HG03066 (cell line): ENCODE data around the gene SPG7.

ENCODE experiments used
- ATAC-seq: cut with Tn5 transposase; IDR thresholded peaks from one replicate; pipeline ENCODE4 v1.9.1; 2021; ENCODE audit warnings: low read depth; ENCODE audit not compliant: unreplicated experiment

SPG7 gene

DNA sequence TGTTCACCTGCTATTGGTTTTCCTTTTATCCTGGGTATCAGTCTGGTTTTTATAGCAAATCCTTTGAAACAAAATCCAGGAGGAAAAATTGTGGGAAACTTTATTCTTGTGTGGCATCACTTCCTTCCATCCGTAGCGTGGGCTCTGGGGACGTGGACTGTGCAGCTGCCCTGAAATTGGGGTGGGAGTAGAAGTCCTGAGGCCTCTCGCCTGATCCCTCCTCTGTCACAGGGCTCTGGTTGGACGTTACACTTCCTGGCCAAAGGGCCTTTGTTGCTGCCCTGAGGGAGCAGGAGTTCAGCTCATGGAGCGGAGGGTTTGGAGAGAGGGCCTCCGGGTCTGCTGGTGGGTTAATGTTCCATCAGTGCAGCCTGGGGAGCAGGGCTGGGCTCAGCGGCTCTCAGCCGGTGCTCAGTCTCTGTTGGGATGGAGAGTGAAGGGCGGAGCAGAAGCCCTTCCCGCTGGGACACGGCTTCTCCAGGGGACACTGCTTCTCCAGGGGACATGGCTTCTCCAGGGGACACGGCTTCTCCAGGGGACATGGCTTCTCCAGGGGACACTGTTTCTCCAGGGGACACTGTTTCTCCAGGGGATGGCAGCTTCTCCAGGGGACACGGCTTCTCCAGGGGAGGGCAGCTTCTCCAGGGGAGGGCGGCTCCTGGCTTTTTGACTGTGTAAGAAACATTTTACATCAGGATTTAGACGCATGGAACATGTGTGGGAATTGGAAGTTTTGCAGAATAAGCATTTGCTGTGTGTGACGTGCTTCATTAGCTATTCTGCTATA is 37.0 kb downstream of the SPG7 start:
- no peak for ATAC-seq

DNA sequence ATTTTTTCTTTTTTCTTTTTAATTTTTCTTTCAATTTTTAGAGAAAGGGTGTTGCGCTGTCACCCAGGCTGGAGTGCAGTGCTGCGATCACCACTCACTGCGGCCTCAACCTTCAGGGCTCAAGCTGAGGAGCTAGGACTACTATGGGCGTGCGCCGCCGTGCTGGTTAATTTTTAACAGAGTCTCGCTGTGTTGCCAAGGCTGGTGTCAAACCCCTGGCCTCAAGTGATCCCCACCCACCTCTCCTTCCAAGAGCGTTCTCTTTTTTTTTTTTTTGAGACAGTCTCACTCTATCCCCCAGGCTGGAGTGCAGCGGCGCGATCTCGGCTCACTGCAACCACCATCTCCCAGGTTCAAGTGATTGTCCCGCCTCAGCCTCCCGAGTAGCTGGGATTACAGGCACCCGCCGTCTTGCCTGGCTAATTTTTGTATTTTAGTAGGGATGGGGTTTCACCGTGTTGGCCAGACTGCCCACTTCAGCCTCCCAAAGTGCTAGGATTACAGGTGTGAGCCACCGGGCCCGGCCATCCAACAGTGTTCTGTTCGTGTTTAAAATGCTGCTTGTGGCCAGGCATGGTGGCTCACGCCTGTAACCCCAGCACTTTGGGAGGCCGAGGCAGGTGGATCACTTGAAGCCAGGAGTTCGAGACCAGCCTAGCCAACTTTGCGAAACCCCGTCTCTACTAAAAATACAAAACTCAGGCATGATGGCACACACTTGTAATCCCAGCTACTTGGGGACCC is 37.8 kb downstream of the SPG7 start:
- no peak for ATAC-seq

DNA sequence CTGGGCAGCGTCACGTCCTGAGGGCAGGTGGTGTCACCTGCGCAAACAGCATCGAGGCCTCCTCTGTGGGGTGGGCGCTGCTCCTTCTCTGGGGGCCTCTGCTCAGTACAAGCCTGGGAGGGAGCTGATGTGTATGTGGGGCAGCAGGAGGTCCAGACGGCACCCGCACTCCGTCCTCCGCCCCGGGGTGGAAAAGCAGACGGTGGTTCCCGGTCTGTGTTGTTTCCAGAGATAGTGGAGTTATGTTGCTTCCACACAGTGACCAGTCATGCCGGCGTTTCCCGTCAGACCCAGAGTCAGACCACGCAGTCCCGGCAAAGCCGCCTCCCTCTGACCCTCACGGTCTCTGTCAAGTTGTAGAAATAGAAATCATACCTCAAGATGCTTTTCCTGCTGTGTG is 38.6 kb downstream of the SPG7 start:
- no peak for ATAC-seq

DNA sequence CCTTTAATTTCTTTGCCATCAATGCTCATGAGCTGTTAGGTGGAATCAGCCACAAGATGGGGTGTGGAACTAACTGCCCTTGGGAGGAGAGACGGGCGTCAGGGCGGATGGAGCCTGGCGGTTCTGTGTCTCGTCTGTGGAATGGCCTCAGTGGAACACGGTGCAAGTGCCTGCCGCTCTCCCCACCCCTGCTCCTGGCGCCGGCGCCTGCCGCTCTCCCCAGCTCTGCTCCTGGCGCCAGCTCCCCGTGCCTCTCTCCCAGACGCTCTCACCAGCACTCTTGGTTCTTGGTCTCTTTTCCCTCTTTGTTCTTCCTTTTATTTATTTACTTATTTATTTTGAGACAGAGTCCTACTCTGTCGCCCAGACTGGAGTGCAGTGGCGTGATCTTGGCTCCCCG is 39.1 kb downstream of the SPG7 start:
- no peak for ATAC-seq

DNA sequence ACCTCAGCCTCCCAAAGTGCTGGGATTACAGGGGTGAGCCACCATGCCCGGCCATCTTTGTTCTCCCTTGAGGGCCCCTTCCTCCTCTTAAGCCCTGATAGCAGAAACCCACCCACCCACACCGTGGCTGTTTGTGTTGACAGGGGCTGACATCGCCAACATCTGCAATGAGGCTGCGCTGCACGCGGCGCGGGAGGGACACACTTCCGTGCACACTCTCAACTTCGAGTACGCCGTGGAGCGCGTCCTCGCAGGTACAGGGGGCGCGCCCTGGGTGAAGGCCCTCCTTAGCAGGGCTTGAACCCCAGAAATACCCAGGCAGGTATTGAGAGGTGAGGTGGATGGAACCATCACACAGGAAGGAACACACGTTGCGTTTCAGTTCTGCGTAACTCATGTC is 39.7 kb downstream of the SPG7 start:
- ATAC-seq: no peak

DNA sequence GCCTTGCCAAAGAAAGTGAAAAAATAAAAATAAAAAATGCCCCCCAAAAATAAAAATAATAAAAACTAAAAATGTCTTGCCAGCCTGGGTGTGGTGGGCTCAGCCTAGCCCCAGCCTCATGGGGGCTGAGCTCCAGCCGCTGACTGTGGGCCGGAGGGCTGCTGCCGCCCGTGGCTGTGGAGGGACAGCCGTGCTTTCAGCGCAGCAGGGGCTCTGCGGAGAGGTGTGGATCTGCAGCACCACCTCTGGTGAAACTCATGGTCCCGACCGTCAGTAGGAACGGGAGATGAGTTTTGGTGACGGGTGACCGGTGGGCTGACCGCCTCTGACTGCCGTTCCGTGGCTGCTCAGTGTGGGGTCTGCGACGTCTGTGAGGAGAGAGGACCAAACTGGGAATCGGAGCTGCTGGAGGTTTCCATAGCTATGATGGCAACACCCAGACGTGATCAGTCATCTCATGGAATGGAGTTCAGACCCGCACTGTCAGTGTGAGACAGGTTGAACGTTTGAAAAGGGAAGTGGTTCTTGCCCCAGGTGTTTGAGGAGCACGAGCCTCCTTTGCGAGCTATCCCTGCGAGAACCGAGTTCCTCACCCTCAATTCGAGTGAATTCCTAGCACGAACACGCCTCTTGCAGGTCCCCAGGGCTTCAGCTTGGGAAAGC is 40.3 kb downstream of the SPG7 start:
- ATAC-seq: no peak

DNA sequence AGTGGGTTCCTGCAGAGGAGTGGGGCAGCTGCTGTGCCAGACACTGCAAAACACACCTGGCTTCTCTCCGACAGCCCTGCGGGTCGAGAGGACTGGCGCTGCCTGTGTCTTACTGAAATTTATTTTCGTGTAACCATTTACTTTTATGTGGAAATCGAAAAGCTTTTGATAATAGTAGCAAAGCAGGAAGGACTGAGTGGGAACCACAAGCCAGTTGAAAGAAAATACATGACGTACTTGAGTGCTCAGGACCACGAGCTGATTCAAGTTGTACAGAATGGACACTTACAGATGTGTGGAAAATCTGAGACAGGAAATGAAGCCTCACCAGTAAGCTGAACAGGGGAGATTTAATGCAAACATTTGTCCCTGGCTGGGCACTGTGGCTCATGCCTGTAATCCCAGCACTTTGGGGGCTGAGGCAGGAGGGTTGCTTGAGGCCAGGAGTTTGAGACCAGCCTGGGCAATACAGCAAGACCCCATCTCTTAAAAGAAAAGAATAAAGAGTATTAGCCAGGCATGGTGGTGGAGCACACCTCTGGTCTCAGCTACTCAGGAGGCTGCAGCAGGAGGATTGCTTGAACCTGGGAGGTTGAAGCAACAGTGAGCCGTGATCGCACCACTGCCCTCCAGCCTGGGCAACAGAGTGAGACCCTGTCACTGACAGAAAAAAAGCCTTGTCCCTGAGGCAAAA is 41.0 kb downstream of the SPG7 start:
- no peak for ATAC-seq

DNA sequence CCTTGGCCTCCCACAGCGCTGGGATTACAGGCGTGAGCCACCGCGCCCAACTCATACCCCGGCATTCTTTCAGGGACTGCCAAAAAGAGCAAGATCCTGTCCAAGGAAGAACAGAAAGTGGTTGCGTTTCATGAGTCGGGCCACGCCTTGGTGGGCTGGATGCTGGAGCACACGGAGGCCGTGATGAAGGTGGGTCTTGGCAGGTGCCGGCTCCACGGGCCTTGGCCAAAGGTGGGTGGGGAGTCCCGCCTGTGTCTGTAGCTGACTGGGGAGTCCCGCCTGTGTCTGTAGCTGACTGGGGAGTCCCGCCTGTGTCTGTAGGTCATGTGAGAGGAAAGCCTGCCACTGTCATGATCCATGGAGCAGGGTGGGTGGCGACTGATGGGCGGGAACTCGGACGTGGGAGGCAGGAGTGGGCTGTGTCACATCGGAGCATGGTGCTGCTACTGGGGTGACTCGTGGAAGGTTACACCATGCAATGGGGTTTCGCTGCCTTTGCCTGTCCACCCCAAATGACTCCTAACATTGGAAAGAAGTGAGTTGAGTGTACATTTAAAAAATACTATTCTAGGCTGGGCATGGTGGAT is 42.3 kb downstream of the SPG7 start:
- no peak for ATAC-seq

DNA sequence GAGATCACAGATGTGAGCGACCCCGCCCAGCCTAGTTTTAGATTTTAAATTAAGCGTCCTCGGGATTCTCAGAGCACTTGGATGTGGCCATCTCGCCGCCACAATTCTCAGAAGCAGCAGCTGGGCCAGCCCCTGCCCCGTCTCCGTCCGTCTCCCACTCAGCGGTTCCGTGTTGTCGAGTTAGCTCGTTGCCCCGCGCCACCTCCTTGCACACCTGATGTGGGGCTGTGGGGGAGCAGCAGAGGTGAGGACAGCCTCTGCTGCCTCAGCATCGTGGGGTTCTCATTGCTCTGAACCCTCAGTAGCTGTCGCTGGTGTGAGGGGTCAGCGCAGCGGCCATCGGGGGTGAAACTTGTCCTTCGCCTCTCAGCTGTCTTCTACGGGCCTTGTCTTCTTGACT is 44.1 kb downstream of the SPG7 start:
- no peak for ATAC-seq

DNA sequence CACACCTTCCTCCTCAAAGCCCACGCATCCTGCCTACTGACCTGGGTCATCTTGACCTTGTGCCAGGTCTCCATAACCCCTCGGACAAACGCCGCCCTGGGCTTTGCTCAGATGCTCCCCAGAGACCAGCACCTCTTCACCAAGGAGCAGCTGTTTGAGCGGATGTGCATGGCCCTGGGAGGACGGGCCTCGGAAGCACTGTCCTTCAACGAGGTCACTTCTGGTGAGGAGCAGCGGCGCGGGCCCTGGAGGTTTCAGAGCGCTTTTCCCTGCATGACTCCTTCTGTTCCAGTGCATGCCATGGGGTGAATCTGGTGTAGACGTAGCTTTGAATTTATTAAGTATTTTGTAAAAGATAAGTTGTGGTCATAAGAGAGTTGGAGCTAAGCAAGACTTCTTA is 44.7 kb downstream of the SPG7 start:
- ATAC-seq: no peak

DNA sequence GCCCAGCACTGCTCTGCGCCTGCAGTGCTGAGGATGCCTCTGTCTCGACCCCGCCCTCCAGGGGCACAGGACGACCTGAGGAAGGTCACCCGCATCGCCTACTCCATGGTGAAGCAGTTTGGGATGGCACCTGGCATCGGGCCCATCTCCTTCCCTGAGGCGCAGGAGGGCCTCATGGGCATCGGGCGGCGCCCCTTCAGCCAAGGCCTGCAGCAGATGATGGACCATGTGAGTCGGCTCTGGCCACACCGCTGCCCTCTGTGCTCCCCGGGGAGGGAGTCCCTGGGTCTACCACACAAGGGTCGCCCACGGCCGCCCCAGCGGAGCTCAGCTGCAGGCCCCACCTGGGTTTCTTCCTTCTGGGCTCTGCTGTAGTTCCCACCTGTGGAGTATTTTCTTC is 45.5 kb downstream of the SPG7 start:
- no peak for ATAC-seq

DNA sequence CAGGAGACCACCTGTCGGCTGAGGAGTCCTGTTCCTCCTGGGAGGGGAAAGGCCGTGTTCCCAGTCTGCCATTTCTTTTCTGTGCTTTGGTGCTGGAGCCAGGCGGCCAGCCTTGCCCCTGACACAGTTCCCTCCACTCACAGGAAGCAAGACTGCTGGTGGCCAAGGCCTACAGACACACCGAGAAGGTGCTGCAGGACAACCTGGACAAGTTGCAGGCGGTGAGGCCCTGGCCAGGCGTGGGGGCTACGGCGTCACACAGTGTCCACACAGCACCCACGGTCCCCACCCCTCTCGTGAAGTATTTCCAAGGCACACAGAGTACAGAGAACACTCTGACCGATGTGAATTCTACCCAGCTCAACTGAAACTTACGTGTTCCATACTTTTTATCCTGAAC is 46.1 kb downstream of the SPG7 start:
- no peak for ATAC-seq

DNA sequence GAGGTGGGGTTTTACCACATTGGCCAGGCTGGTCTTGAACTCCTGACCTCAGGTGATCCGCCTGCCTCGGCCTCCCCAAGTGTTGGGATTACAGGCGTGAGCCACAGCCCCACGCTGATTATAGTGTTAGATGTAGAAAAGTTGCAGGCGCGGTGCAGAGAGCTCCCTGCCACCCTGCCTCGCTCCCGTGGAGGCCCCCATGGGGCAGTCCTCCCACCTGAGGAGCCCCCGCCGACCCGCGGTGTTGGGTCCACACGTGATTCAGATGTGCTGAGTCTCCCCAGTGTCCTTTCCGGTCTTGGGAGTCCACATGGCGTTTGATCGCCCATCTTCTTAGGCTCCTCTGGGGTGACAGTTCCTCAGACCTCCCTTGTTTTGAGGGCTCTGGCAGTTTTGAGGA is 47.1 kb downstream of the SPG7 start:
- ATAC-seq: no peak

DNA sequence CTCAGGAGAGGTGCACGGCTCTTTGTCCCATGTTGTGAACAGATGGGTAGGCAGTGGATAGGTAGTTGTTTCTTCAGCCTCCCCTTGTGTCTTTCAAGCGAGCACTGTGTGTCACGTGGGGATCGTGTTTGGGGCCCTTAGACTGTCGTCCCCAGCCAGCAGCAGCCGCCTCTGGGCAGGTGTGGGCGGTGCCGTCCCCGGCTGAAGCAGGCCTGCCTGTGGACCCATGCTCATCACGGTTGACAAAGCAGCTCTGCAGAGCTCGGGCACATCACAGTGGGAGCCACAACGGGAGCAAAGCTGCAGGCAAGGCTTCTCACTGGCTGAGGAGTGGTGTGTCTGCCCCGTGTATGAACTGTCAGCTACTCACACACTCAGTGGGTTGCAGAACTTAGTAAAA is 47.6 kb downstream of the SPG7 start:
- ATAC-seq: no peak

DNA sequence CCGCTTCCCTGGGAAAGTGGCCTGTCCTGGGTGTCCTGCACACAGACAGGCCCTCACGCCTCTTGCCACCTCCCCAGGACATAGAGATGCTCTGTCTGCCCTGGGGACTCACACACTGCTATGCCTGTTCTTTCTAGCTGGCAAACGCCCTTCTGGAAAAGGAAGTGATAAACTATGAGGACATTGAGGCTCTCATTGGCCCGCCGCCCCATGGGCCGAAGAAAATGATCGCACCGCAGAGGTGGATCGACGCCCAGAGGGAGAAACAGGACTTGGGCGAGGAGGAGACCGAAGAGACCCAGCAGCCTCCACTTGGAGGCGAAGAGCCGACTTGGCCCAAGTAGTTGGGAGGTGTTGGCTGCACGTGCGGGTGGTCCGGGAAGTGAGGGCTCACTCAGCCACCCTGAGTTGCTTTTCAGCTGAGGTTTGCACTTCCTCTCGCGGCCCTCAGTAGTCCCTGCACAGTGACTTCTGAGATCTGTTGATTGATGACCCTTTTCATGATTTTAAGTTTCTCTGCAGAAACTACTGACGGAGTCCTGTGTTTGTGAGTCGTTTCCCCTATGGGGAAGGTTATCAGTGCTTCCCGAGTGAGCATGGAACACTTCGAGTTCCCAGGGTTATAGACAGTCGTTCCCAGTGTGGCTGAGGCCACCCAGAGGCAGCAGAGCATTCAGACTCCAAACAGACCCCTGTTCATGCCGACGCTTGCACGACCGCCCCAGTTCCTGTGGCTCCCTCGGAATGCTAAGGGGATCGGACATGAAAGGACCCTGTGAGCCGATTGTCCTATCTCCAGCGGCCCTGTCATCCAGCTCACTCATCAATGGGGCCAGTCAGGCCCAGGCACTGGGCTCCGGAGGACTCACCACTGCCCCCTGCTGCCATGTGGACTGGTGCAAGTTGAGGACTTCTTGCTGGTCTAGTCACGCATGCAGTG is 48.8 kb downstream of the SPG7 start:
- ATAC-seq: no peak

DNA sequence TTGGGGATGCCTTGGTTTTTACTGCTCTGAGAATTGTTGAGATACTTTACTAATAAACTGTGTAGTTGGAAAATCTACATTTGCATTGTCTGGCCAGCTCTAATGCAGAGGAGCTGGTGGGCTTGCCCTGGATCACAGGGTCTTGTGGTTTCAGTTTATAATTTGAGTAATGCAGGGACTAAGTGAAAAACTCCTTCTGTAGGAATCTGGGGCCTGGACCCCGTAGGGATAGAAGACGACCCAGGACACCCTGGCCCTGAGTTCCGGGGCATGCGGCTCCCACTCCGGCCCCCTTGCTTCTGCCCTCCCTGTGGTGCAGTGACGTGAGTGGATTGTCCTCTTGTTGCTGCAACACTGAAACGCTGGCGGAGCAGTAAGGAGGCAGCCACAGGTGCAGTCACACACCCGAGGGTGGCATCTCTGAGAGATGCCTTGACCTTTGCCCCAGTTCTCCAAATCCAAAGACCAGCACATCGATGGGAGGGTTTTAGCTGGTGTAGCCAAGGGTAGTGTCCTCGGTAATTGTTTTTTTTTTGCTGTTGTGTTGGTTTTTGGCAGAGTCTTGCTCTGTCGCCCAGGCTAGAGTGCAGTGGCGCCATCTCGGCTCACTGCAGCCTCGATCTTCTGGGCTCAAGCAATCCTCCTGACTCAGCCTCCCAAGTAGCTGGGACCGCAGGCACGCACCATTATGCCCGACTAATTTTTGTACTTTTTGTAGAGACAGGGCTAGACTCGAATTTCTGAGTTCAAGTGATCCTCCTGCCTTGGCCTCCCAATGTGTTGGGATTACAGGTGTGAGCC is 49.7 kb downstream of the SPG7 start:
- ATAC-seq: no peak

DNA sequence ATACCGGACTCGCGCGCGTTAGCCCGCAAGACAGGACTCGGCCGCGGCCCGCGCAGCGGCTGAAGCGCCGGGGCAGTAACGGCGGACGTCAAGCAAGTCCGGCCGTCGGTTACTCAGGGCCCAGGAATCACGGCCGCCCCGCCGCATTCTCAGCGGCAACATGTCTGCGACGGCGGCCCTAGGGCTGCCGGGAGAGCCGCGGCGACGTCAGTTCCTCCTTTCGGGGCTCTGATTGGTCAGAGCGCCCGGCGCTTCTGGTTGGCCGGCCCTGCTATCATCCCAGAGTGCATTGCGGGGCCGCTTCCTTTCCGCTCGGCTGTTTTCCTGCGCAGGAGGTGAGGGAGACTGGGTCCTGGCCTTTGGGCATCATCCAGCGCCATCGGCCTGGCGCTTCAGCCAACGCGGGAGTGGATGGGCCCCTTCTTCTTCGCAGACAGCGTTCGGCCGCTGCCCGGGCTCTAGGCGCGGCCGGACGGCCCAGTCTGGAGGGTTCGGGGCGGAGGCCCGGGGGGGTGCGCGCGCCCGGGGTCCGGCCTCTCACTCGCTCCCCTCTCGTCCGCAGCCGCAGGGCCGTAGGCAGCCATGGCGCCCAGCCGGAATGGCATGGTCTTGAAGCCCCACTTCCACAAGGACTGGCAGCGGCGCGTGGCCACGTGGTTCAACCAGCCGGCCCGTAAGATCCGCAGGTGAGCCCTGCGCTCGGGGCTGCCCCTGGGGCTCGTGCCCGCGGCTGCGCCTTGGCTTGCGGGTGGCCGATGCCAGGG is 52.4 kb downstream of the SPG7 start, which contains the start of gene RPL13:
RPL13 (plus strand) TSS at position 305 of the 764 bp plus-strand sequence; CDS start at position 583, 278 bp downstream.
- ATAC-seq: peak; percentile 89
